Naive B cell (primary cell): ENCODE data around the gene ZNF488. TPM values are rescaled to one million over a fixed set of nuclear protein-coding genes. Genes with fewer than 3 reads are reported as not detected.

ENCODE experiments used
- ATAC-seq, 2 donors: fragments of 150-1000 bp; cut with Tn5 transposase; 2 replicates each; pipeline ENCODE4 v1.10.0; 2021; ENCODE audit warnings: low read depth in 2 of 2, mild to moderate bottlenecking in 2 of 2, moderate library complexity in 2 of 2
- DNase-seq: peaks from one replicate; pipeline ENCODE4 v3.0.0; 2022
- H3K27ac Mint-ChIP-seq, 6 donors: one replicate each; pipeline ENCODE4 v1.8.0; 2020 to 2022; ENCODE audit warnings: mild to moderate bottlenecking in 6 of 6, mixed read lengths in 6 of 6, moderate library complexity in 5 of 6, inconsistent platforms in 2 of 6
- H3K27me3 Mint-ChIP-seq, 3 donors: one replicate each; pipeline ENCODE4 v1.8.0; 2021 to 2022; ENCODE audit warnings: mixed read lengths in 3 of 3, mild to moderate bottlenecking in 1 of 3
- H3K36me3 Mint-ChIP-seq, 2 donors: one replicate each; pipeline ENCODE4 v1.8.0; 2020 to 2022; ENCODE audit warnings: mixed read lengths in 2 of 2, inconsistent platforms in 1 of 2, mild to moderate bottlenecking in 1 of 2
- H3K4me1 Mint-ChIP-seq, 3 donors: one replicate each; pipeline ENCODE4 v1.8.0; 2020 to 2022; ENCODE audit warnings: mixed read lengths in 3 of 3, inconsistent platforms in 1 of 3, mild to moderate bottlenecking in 1 of 3, moderate library complexity in 1 of 3
- H3K4me3 Mint-ChIP-seq, 8 donors: one replicate each; pipeline ENCODE4 v1.8.0; 2020 to 2022; ENCODE audit warnings: mild to moderate bottlenecking in 8 of 8, mixed read lengths in 8 of 8, moderate library complexity in 8 of 8, inconsistent platforms in 2 of 8
- H3K9me3 Mint-ChIP-seq, 7 donors: one replicate each; pipeline ENCODE4 v1.8.0; 2020 to 2022; ENCODE audit warnings: mixed read lengths in 7 of 7, mild to moderate bottlenecking in 5 of 7, inconsistent platforms in 2 of 7, moderate library complexity in 1 of 7
- polyA plus RNA-seq, 6 donors: library from polyadenylated mRNA; unstranded; fragments of 300-500 nt; fragmentation: Illumina TruSeq; gene quantifications; one replicate each; pipeline ENCODE4 v1.2.3, GENCODE V29; 2021; ENCODE audit warnings: low read depth in 6 of 6

ZNF488 gene
- polyA plus RNA-seq, 6 donors from 2014 or later, result not detected

GRCh38 chr10:47350671-47351640, 33.1 kb downstream of the ZNF488 start:
- Mint-ChIP-seq H3K4me3 (no peak overlapping the region), H3K4me1 (no peaks in the 10 kb centered on the region), H3K9me3 (no peaks in the 10 kb centered on the region), H3K36me3 (no peaks in the 10 kb centered on the region), H3K27me3 (no peaks in the 10 kb centered on the region), H3K27ac (no peak overlapping the region)
- ATAC-seq, result no peak
- DNase-seq, result no peak

- no peaks in the 10 kb centered on the region for H3K36me3 Mint-ChIP-seq
- ATAC-seq, result no peak
- H3K4me3 Mint-ChIP-seq, result peak overlapping the region in 1 of 8 donors; percentile 41
- no peaks in the 10 kb centered on the region for H3K9me3 Mint-ChIP-seq
- no peak for DNase-seq
- H3K4me1 Mint-ChIP-seq, result no peaks in the 10 kb centered on the region
- H3K27ac Mint-ChIP-seq, result no peak overlapping the region
- no peaks in the 10 kb centered on the region for H3K27me3 Mint-ChIP-seq
These were observed 34.1 kb downstream of the ZNF488 start for GRCh38 chr10:47349941-47350371.

- no peak for DNase-seq
- no peaks in the 10 kb centered on the region for H3K9me3 Mint-ChIP-seq
- H3K36me3 Mint-ChIP-seq, result no peaks in the 10 kb centered on the region
- H3K4me1 Mint-ChIP-seq, result no peaks in the 10 kb centered on the region
- no peak overlapping the region for H3K27ac Mint-ChIP-seq
- ATAC-seq, result no peak
- H3K4me3 Mint-ChIP-seq, result no peak overlapping the region
- no peaks in the 10 kb centered on the region for H3K27me3 Mint-ChIP-seq
These were observed 34.6 kb downstream of the ZNF488 start for GRCh38 chr10:47349516-47349915.

GRCh38 chr10:47348661-47349470, 35.2 kb downstream of the ZNF488 start:
- H3K27me3 Mint-ChIP-seq, result no peaks in the 10 kb centered on the region

GRCh38 chr10:47348138-47348651, 35.9 kb downstream of the ZNF488 start, which contains the start of gene RBP3:
Gene RBP3 (plus strand): TSS chr10:47348363. CDS start chr10:47348485, 122 bp downstream.
- DNase-seq (no peak), ATAC-seq (no peak)
- Mint-ChIP-seq H3K4me1 (no peaks in the 10 kb centered on the region), H3K9me3 (no peaks in the 10 kb centered on the region), H3K4me3 (no peak within 1 kb of the TSS), H3K27me3 (peaks cover 0 to 7% (median 0%) of the 10 kb centered on the region in 3 donors), H3K36me3 (no peaks in the 10 kb centered on the region), H3K27ac (peak within 1 kb of the TSS in 1 of 6 donors; percentile 19)

More at GRCh38 chr10:47348661-47349470, 35.2 kb downstream of the ZNF488 start:
- Mint-ChIP-seq H3K4me1 (no peaks in the 10 kb centered on the region), H3K36me3 (no peaks in the 10 kb centered on the region), H3K27ac (peak overlapping the region in 1 of 6 donors; percentile 19), H3K4me3 (no peak overlapping the region), H3K9me3 (no peaks in the 10 kb centered on the region)
- no peak for ATAC-seq
- no peak for DNase-seq

GRCh38 chr10:47347303-47347675, 36.8 kb downstream of the ZNF488 start:
- Mint-ChIP-seq H3K36me3 (no peaks in the 10 kb centered on the region), H3K9me3 (no peaks in the 10 kb centered on the region), H3K4me1 (no peaks in the 10 kb centered on the region), H3K27ac (no peak overlapping the region), H3K27me3 (peaks cover 0 to 7% (median 0%) of the 10 kb centered on the region in 3 donors), H3K4me3 (no peak overlapping the region)
- ATAC-seq (no peak), DNase-seq (no peak)

- Mint-ChIP-seq H3K4me3 (no peak overlapping the region), H3K9me3 (no peaks in the 10 kb centered on the region), H3K27ac (no peak overlapping the region), H3K4me1 (no peaks in the 10 kb centered on the region), H3K27me3 (peaks cover 0 to 7% (median 1%) of the 10 kb centered on the region in 3 donors), H3K36me3 (no peaks in the 10 kb centered on the region)
- DNase-seq, result no peak
- ATAC-seq, result no peak
These were observed 37.4 kb downstream of the ZNF488 start for GRCh38 chr10:47346581-47347302.

GRCh38 chr10:47344996-47345870, 38.9 kb downstream of the ZNF488 start:
- Mint-ChIP-seq H3K27me3 (peaks cover 3 to 18% (median 16%) of the 10 kb centered on the region in 3 donors), H3K27ac (peak overlapping the region in 1 of 6 donors; percentile 9), H3K36me3 (no peaks in the 10 kb centered on the region), H3K4me1 (peaks cover 3 to 6% (median 4%) of the 10 kb centered on the region in 3 donors), H3K4me3 (no peak overlapping the region), H3K9me3 (no peaks in the 10 kb centered on the region)
- no peak for ATAC-seq
- no peak for DNase-seq

- H3K4me1 Mint-ChIP-seq, result peaks cover 4 to 14% (median 8%) of the 10 kb centered on the region in 3 donors
- peaks cover 24 to 40% (median 38%) of the 10 kb centered on the region in 3 donors for H3K27me3 Mint-ChIP-seq
- no peaks in the 10 kb centered on the region for H3K9me3 Mint-ChIP-seq
- DNase-seq (peak; percentile 29), ATAC-seq (peak in 1 of 2 donors; percentile 41)
- H3K27ac Mint-ChIP-seq, result no peak overlapping the region
- H3K36me3 Mint-ChIP-seq, result no peaks in the 10 kb centered on the region
- no peak overlapping the region for H3K4me3 Mint-ChIP-seq
These were observed 43.4 kb downstream of the ZNF488 start for GRCh38 chr10:47340608-47341170.

GRCh38 chr10:47339759-47340607, 44.1 kb downstream of the ZNF488 start:
- no peak overlapping the region for H3K27ac Mint-ChIP-seq
- peaks cover 4 to 14% (median 8%) of the 10 kb centered on the region in 3 donors for H3K4me1 Mint-ChIP-seq
- H3K4me3 Mint-ChIP-seq, result no peak overlapping the region
- H3K9me3 Mint-ChIP-seq, result no peaks in the 10 kb centered on the region
- DNase-seq, result no peak
- H3K36me3 Mint-ChIP-seq, result no peaks in the 10 kb centered on the region
- ATAC-seq, result peak in 1 of 2 donors; percentile 21
- H3K27me3 Mint-ChIP-seq, result peaks cover 29 to 47% (median 38%) of the 10 kb centered on the region in 3 donors

- no peaks in the 10 kb centered on the region for H3K36me3 Mint-ChIP-seq
- H3K27ac Mint-ChIP-seq, result no peak overlapping the region
- H3K4me3 Mint-ChIP-seq, result no peak overlapping the region
- ATAC-seq, result no peak
- peaks cover 4 to 14% (median 8%) of the 10 kb centered on the region in 3 donors for H3K4me1 Mint-ChIP-seq
- H3K27me3 Mint-ChIP-seq, result peaks cover 33 to 54% (median 38%) of the 10 kb centered on the region in 3 donors
- H3K9me3 Mint-ChIP-seq, result no peaks in the 10 kb centered on the region
- DNase-seq, result no peak
These were observed 44.8 kb downstream of the ZNF488 start for GRCh38 chr10:47339186-47339735.
